OCI-LY1 (cell line): ENCODE data around the gene SYT3.

ENCODE experiments used
- H2AFZ ChIP-seq: fragments of 200-600 bp; sonication (generic), shearing (Covaris generic); 2 replicates; pipeline ENCODE4 v1.6.0; 2014; ENCODE audit warnings: antibody characterized with exemption, mild to moderate bottlenecking, low read length
- H3F3A ChIP-seq: fragments of 200-600 bp; sonication (generic), shearing (Covaris generic); 2 replicates; pipeline ENCODE4 v1.6.0; 2014; ENCODE audit warnings: mild to moderate bottlenecking, antibody characterized with exemption, low read length, moderate library complexity; ENCODE audit not compliant: insufficient read depth
- H3K27ac ChIP-seq: fragments of 200-600 bp; sonication (generic); 2 replicates; pipeline ENCODE4 v1.5.1; 2014; ENCODE audit warnings: low read length, mixed run types, mild to moderate bottlenecking, low read depth; ENCODE audit not compliant: poor library complexity, severe bottlenecking
- H3K27me3 ChIP-seq: fragments of 200-600 bp; sonication (generic); 2 replicates; pipeline ENCODE4 v1.6.0; 2014; ENCODE audit warnings: antibody characterized with exemption, mild to moderate bottlenecking, low read length, moderate library complexity; ENCODE audit not compliant: insufficient read depth
- H3K36me3 ChIP-seq: fragments of 200-600 bp; sonication (generic); 2 replicates; pipeline ENCODE4 v1.6.1; 2014; ENCODE audit warnings: mild to moderate bottlenecking, antibody characterized with exemption, low read length, moderate library complexity, mixed read lengths; ENCODE audit not compliant: insufficient read depth
- H3K4me1 ChIP-seq: fragments of 200-600 bp; sonication (generic); 2 replicates; pipeline ENCODE4 v1.5.1; 2014; ENCODE audit warnings: mild to moderate bottlenecking, low read length, moderate library complexity; ENCODE audit not compliant: insufficient read depth, severe bottlenecking
- H3K4me2 ChIP-seq: fragments of 200-600 bp; sonication (generic), shearing (Covaris generic); 2 replicates; pipeline ENCODE4 v1.6.1; 2014; ENCODE audit warnings: low read length
- H3K4me3 ChIP-seq: fragments of 200-600 bp; sonication (generic); 2 replicates; pipeline ENCODE4 v1.5.1; 2014; ENCODE audit warnings: low read length, low read depth, mild to moderate bottlenecking, mixed read lengths; ENCODE audit not compliant: poor library complexity, severe bottlenecking
- H3K79me2 ChIP-seq: fragments of 200-600 bp; shearing (Covaris generic); 2 replicates; pipeline ENCODE4 v1.6.1; 2016; ENCODE audit warnings: mixed run types, low read length, mixed read lengths; ENCODE audit not compliant: insufficient read depth
- H3K9ac ChIP-seq: fragments of 200-600 bp; sonication (generic), shearing (Covaris generic); 2 replicates; pipeline ENCODE4 v1.6.1; 2014; ENCODE audit warnings: mild to moderate bottlenecking, low read length, mixed read lengths
- H3K9me2 ChIP-seq: fragments of 200-600 bp; sonication (generic), shearing (Covaris generic); 2 replicates; pipeline ENCODE4 v1.6.1; 2014; ENCODE audit warnings: low read depth, mild to moderate bottlenecking, low read length, mixed read lengths
- H3K9me3 ChIP-seq: fragments of 200-600 bp; shearing (Covaris generic); 2 replicates; pipeline ENCODE4 v1.6.1; 2014; ENCODE audit warnings: low read length, mixed read lengths
- H4K20me1 ChIP-seq: fragments of 200-600 bp; sonication (generic), shearing (Covaris generic); 2 replicates; pipeline ENCODE4 v1.6.0; 2016; ENCODE audit warnings: mild to moderate bottlenecking, low read length; ENCODE audit not compliant: insufficient read depth
- CTCF ChIP-seq: fragments of 200-600 bp; sonication (generic), shearing (Covaris generic); IDR thresholded peaks from 2 replicates; pipeline ENCODE4 v1.5.1; 2017; ENCODE audit warnings: mild to moderate bottlenecking, antibody characterized with exemption, low read length, moderate library complexity, mixed read lengths
- EZH2 ChIP-seq: fragments of 200-600 bp; sonication (generic), shearing (Covaris generic); IDR thresholded peaks from 2 replicates; pipeline ENCODE4 v1.8.0; 2017; ENCODE audit warnings: borderline replicate concordance, mixed run types, mild to moderate bottlenecking, antibody characterized with exemption, low read length, moderate library complexity, mixed read lengths

Gene SYT3

GRCh38 chr19:50602935-50603334, 36.7 kb downstream of the SYT3 start:
- H4K20me1 ChIP-seq: no peaks in the 10 kb centered on the region
- H3K27me3 ChIP-seq: 0 out of 2 replicates have a peak, but pooled peaks cover 3% of the 10 kb centered on the region
- H3K36me3 ChIP-seq: no peaks in the 10 kb centered on the region
- H2AFZ ChIP-seq: no peak overlapping the region
- no peaks in the 10 kb centered on the region for H3K9me2 ChIP-seq
- H3K4me3 ChIP-seq: no peak overlapping the region
- no peaks in the 10 kb centered on the region for H3F3A ChIP-seq
- TF ChIP-seq EZH2: no peak
- no peaks in the 10 kb centered on the region for H3K9me3 ChIP-seq
- H3K4me2 ChIP-seq: no peak overlapping the region
- H3K79me2 ChIP-seq: no peaks in the 10 kb centered on the region
- no peak overlapping the region for H3K27ac ChIP-seq
- H3K4me1 ChIP-seq: no peaks in the 10 kb centered on the region
- no peak overlapping the region for H3K9ac ChIP-seq

GRCh38 chr19:50602496-50602895, 37.2 kb downstream of the SYT3 start:
- Histone ChIP-seq H3K9ac (no peak overlapping the region), H3K9me3 (no peaks in the 10 kb centered on the region), H3F3A (no peaks in the 10 kb centered on the region), H3K4me1 (no peaks in the 10 kb centered on the region), H3K9me2 (no peaks in the 10 kb centered on the region), H3K4me2 (no peak overlapping the region), H3K27me3 (0 out of 2 replicates have a peak, but pooled peaks cover 3% of the 10 kb centered on the region), H3K36me3 (no peaks in the 10 kb centered on the region), H2AFZ (no peak overlapping the region), H4K20me1 (no peaks in the 10 kb centered on the region), H3K27ac (no peak overlapping the region), H3K79me2 (no peaks in the 10 kb centered on the region), H3K4me3 (no peak overlapping the region)
- TF ChIP-seq EZH2: no peak
- no peak for TF ChIP-seq CTCF

GRCh38 chr19:50602089-50602422, 37.6 kb downstream of the SYT3 start:
- Histone ChIP-seq H2AFZ (no peak overlapping the region), H3K9me2 (no peaks in the 10 kb centered on the region), H3K9me3 (no peaks in the 10 kb centered on the region), H3K27ac (no peak overlapping the region), H3K36me3 (no peaks in the 10 kb centered on the region), H3K4me2 (no peak overlapping the region), H3K27me3 (0 out of 2 replicates have a peak, but pooled peaks cover 3% of the 10 kb centered on the region), H3F3A (no peaks in the 10 kb centered on the region), H3K4me3 (no peak overlapping the region), H3K4me1 (no peaks in the 10 kb centered on the region), H3K79me2 (no peaks in the 10 kb centered on the region), H3K9ac (no peak overlapping the region), H4K20me1 (no peaks in the 10 kb centered on the region)
- no peak for TF ChIP-seq EZH2

- Histone ChIP-seq H3K79me2 (no peaks in the 10 kb centered on the region), H3K27me3 (0 out of 2 replicates have a peak, but pooled peaks cover 3% of the 10 kb centered on the region), H3K27ac (no peak overlapping the region), H3K36me3 (no peaks in the 10 kb centered on the region), H4K20me1 (no peaks in the 10 kb centered on the region), H3K4me3 (no peak overlapping the region), H3K9me3 (no peaks in the 10 kb centered on the region), H3F3A (no peaks in the 10 kb centered on the region), H2AFZ (no peak overlapping the region), H3K4me1 (no peaks in the 10 kb centered on the region), H3K9me2 (no peaks in the 10 kb centered on the region), H3K4me2 (no peak overlapping the region), H3K9ac (no peak overlapping the region)
- no peak for TF ChIP-seq EZH2
- no peak for TF ChIP-seq CTCF
Measured at GRCh38 chr19:50601407-50602088, 38.1 kb downstream of the SYT3 start.
